H9 (cell line): ENCODE measurements around the gene ZIC5. TPM values are rescaled to one million over a fixed set of nuclear protein-coding genes. Genes with fewer than 3 reads are reported as not detected.

Experiments used
- DNase-seq: peaks from one replicate; pipeline ENCODE4 v3.0.0-alpha.2; 2017
- H2AFZ ChIP-seq: one replicate; pipeline ENCODE4 v1.6.1; 2013; ENCODE audit warnings: mild to moderate bottlenecking, low read length, control low read depth, moderate library complexity
- H2AK5ac ChIP-seq: 2 replicates; pipeline ENCODE4 v1.6.1; 2013; ENCODE audit warnings: low read length, control low read depth, mixed read lengths; ENCODE audit not compliant: insufficient read length
- H2BK120ac ChIP-seq: one replicate; pipeline ENCODE4 v1.6.1; 2013; ENCODE audit warnings: low read depth, mild to moderate bottlenecking, low read length, control low read depth, inconsistent platforms; ENCODE audit not compliant: poor library complexity, severe bottlenecking
- H2BK12ac ChIP-seq: 2 replicates; pipeline ENCODE4 v1.6.1; 2013; ENCODE audit warnings: low read length, control low read depth, mixed read lengths, low read depth; ENCODE audit not compliant: insufficient read length
- H2BK15ac ChIP-seq: 2 replicates; pipeline ENCODE4 v1.6.1; 2013; ENCODE audit warnings: low read depth, low read length, control low read depth
- H2BK20ac ChIP-seq: one replicate; pipeline ENCODE4 v1.6.1; 2013; ENCODE audit warnings: low read depth, mild to moderate bottlenecking, low read length, control low read depth, inconsistent platforms; ENCODE audit not compliant: poor library complexity, severe bottlenecking
- H2BK5ac ChIP-seq: 2 replicates; pipeline ENCODE4 v1.6.1; 2013; ENCODE audit warnings: low read length, control low read depth, mixed read lengths; ENCODE audit not compliant: insufficient read length
- H3K14ac ChIP-seq: 2 replicates; pipeline ENCODE4 v1.6.1; 2013; ENCODE audit warnings: low read length, control low read depth; ENCODE audit not compliant: insufficient read depth
- H3K18ac ChIP-seq: 2 replicates; pipeline ENCODE4 v1.6.1; 2013; ENCODE audit warnings: low read depth, mild to moderate bottlenecking, mixed read lengths, low read length, control low read depth; ENCODE audit not compliant: insufficient read length
- H3K23ac ChIP-seq: 2 replicates; pipeline ENCODE4 v1.6.1; 2013; ENCODE audit warnings: low read length, control low read depth, mixed read lengths, low read depth; ENCODE audit not compliant: insufficient read length
- H3K23me2 ChIP-seq: 2 replicates; pipeline ENCODE4 v1.6.1; 2013; ENCODE audit warnings: low read depth, mild to moderate bottlenecking, mixed read lengths, low read length, control low read depth; ENCODE audit not compliant: insufficient read length, poor library complexity, severe bottlenecking
- H3K27ac ChIP-seq: 2 replicates; pipeline ENCODE4 v1.5.1; 2013; ENCODE audit warnings: low read length, control low read depth, mixed read lengths, low read depth; ENCODE audit not compliant: insufficient read length
- H3K27me3 ChIP-seq: 2 replicates; pipeline ENCODE4 v1.6.1; 2013; ENCODE audit warnings: low read length, control low read depth, inconsistent platforms; ENCODE audit not compliant: insufficient read depth
- H3K4ac ChIP-seq: 2 replicates; pipeline ENCODE4 v1.6.1; 2013; ENCODE audit warnings: low read depth, mild to moderate bottlenecking, control low read depth, inconsistent platforms, low read length, moderate library complexity
- H3K4me1 ChIP-seq: 2 replicates; pipeline ENCODE4 v1.6.1; 2013; ENCODE audit warnings: low read length, control low read depth, inconsistent platforms; ENCODE audit not compliant: insufficient read depth
- H3K4me2 ChIP-seq: 2 replicates; pipeline ENCODE4 v1.6.1; 2013; ENCODE audit warnings: low read length, control low read depth, mixed read lengths; ENCODE audit not compliant: insufficient read length, insufficient read depth
- H3K56ac ChIP-seq: 2 replicates; pipeline ENCODE4 v1.6.1; 2013; ENCODE audit warnings: low read depth, mild to moderate bottlenecking, mixed read lengths, low read length, control low read depth; ENCODE audit not compliant: insufficient read length
- H3K79me1 ChIP-seq: 2 replicates; pipeline ENCODE4 v1.6.1; 2013; ENCODE audit warnings: low read depth, mild to moderate bottlenecking, moderate library complexity, low read length, control low read depth, inconsistent platforms; ENCODE audit not compliant: insufficient read depth, poor library complexity, severe bottlenecking
- H3K79me2 ChIP-seq: 2 replicates; pipeline ENCODE4 v1.6.1; 2013; ENCODE audit warnings: low read length, control low read depth, inconsistent platforms; ENCODE audit not compliant: insufficient read depth
- H3K9ac ChIP-seq: 2 replicates; pipeline ENCODE4 v1.6.1; 2013; ENCODE audit warnings: low read length, control low read depth, mixed read lengths; ENCODE audit not compliant: insufficient read length; ENCODE audit errors: extremely low read depth
- H3K9me3 ChIP-seq: one replicate; pipeline ENCODE4 v1.6.1; 2013; ENCODE audit warnings: low read depth, low read length, inconsistent platforms; ENCODE audit not compliant: control insufficient read depth
- H3T11ph ChIP-seq: one replicate; pipeline ENCODE4 v1.6.1; 2013; ENCODE audit warnings: mild to moderate bottlenecking, low read length, control low read depth, inconsistent platforms
- H4K20me1 ChIP-seq: one replicate; pipeline ENCODE4 v1.6.1; 2013; ENCODE audit not compliant: control insufficient read depth, insufficient read length, insufficient read depth
- H4K5ac ChIP-seq: 2 replicates; pipeline ENCODE4 v1.6.1; 2013; ENCODE audit warnings: low read depth, mild to moderate bottlenecking, mixed read lengths, low read length, control low read depth; ENCODE audit not compliant: insufficient read length
- H4K8ac ChIP-seq: replicated peaks from 2 replicates; pipeline ENCODE4 v1.6.1; 2013; ENCODE audit warnings: low read length, control low read depth, mixed read lengths, low read depth; ENCODE audit not compliant: insufficient read length
- H4K91ac ChIP-seq: 2 replicates; pipeline ENCODE4 v1.6.1; 2013; ENCODE audit warnings: low read depth, mild to moderate bottlenecking, moderate library complexity, mixed read lengths, low read length, control low read depth; ENCODE audit not compliant: insufficient read length
- H3K27ac Mint-ChIP-seq, 3 experiments: 2 replicates in 2 of 3; 3 replicates in 1 of 3; pipeline ENCODE4 v1.8.0; 2020 to 2021; ENCODE audit warnings: mixed read lengths in 3 of 3, mild to moderate bottlenecking in 1 of 3, moderate library complexity in 1 of 3
- H3K27me3 Mint-ChIP-seq: 2 replicates; pipeline ENCODE4 v1.8.0; 2021; ENCODE audit warnings: low read depth, mild to moderate bottlenecking, moderate library complexity, mixed read lengths
- H3K36me3 Mint-ChIP-seq, 3 experiments: 2 replicates in 2 of 3; 3 replicates in 1 of 3; pipeline ENCODE4 v1.8.0; 2020 to 2021; ENCODE audit warnings: low read depth in 3 of 3, mixed read lengths in 3 of 3; ENCODE audit not compliant: insufficient read depth in 1 of 3
- H3K4me1 Mint-ChIP-seq, 2 experiments: 2 replicates each; pipeline ENCODE4 v1.8.0; 2020; ENCODE audit warnings: mixed read lengths in 2 of 2
- H3K4me3 Mint-ChIP-seq, 2 experiments: 2 replicates in 1 of 2; 3 replicates in 1 of 2; pipeline ENCODE4 v1.8.0; 2020 to 2021; ENCODE audit warnings: mild to moderate bottlenecking in 2 of 2, mixed read lengths in 2 of 2, moderate library complexity in 1 of 2
- H3K9me3 Mint-ChIP-seq, 2 experiments: 2 replicates in 1 of 2; 3 replicates in 1 of 2; pipeline ENCODE4 v1.8.0; 2020; ENCODE audit warnings: mild to moderate bottlenecking in 2 of 2, mixed read lengths in 2 of 2, moderate library complexity in 1 of 2
- CTCF ChIP-seq: fragments of 200-600 bp; sonication (generic); conservative IDR thresholded peaks from 3 replicates; pipeline ENCODE4 v1.8.0; 2021; ENCODE audit warnings: antibody characterized with exemption, mild to moderate bottlenecking
- WGBS: extraction: QIAGEN DNeasy Blood & Tissue Kit; methylation state at CpG from one replicate; pipeline ENCODE4 v1.1.7; 2013; ENCODE audit warnings: missing lambda C conversion rate, low lambda C conversion rate, mixed read lengths; ENCODE audit not compliant: insufficient read length; ENCODE audit errors: extremely low coverage; 5-methylcytosine and 5-hydroxymethylcytosine counted together
- total RNA-seq: library from RNA; stranded (reverse); gene quantifications from 2 replicates; pipeline ENCODE4 v1.2.1, GENCODE V29; 2021

Gene ZIC5
- total RNA-seq, 1 experiment from 2014 or later, result 51.9 TPM

DNA sequence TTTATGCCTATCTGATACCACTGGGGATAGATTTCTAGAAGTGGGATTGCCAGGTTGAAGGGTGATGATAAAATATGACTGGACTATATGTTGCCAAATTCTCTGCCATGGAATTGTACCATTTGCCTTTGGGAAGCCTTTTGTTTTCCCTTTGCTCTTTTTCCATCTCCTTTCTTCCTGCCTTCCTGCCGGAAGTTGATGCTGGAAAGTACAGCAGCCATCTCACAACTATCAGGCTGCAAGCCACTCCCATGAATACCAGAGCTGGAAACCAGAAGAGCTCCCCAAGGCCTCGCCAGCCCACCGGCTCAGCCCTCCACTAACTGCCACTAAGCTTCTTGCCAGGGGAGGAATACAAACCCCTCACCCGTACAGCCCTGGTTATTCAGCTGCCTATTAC is 29.7 kb downstream of the ZIC5 start:
- Histone ChIP-seq H4K8ac (no peak overlapping the region), H4K20me1 (no peaks in the 10 kb centered on the region), H2BK12ac (no peak overlapping the region), H3K9me3 (no peaks in the 10 kb centered on the region), H3K79me2 (no peaks in the 10 kb centered on the region), H4K5ac (no peak overlapping the region), H3K56ac (no peak overlapping the region), H3K9ac (no peak overlapping the region), H3K27ac (no peak overlapping the region), H2BK5ac (no peak overlapping the region), H3K79me1 (no peaks in the 10 kb centered on the region), H3K27me3 (no peaks in the 10 kb centered on the region), H3K23me2 (no peaks in the 10 kb centered on the region), H3K4me1 (no peaks in the 10 kb centered on the region), H2AFZ (no peak overlapping the region), H2BK120ac (no peak overlapping the region), H3K4ac (no peak overlapping the region), H3K23ac (no peak overlapping the region), H2BK15ac (no peak overlapping the region), H3K4me2 (no peak overlapping the region), H2AK5ac (no peak overlapping the region), H3K14ac (no peak overlapping the region), H3K18ac (no peak overlapping the region), H2BK20ac (no peak overlapping the region), H3T11ph (no peak overlapping the region), H4K91ac (no peak overlapping the region)
- Mint-ChIP-seq H3K9me3 (no peaks in the 10 kb centered on the region), H3K4me1 (peaks cover 14 to 23% of the 10 kb centered on the region in 2 experiments), H3K27ac (no peak overlapping the region), H3K4me3 (no peak overlapping the region), H3K27me3 (no peaks in the 10 kb centered on the region; the same call in 1 of the 2 replicates), H3K36me3 (no peaks in the 10 kb centered on the region)
- no peak for DNase-seq
- no peak for TF ChIP-seq CTCF
- no CpG with 5 or more reads among the region's 4 CpGs for WGBS
